ENCODE results near the gene LRP3.

- no peak for TF ChIP-seq EZH2phosphoT487 (IDR thresholded peaks at IDR 0.05; ENCODE audit: borderline replicate concordance, low read length)
- no peak for TF ChIP-seq CTCF (IDR thresholded peaks at IDR 0.05; ENCODE audit: low read depth, low read length, poor library complexity, severe bottlenecking)
Measured at GRCh38 chr19:33150852-33151518, 43.1 kb upstream of the LRP3 start.

All from DOHH2 (cell line).